GM12878 (cell line): ENCODE data around the gene RAB30. TPM values are rescaled to one million over a fixed set of nuclear protein-coding genes. Genes with fewer than 3 reads are reported as not detected.

Experiments
- ATAC-seq: fragments of 200-7000 bp; cut with Tn5 transposase; 3 replicates; pipeline ENCODE4 v1.9.1; 2020; ENCODE audit warnings: mild to moderate bottlenecking, moderate library complexity
- BruUV-seq: library from RNA; stranded (reverse); fragments of 400-500 nt; replicated peaks from 2 replicates; lab custom pipeline; 2021; lab: Mats Ljungman, UMichigan
- CTCF ChIA-PET: fragments of 300-600 bp; sonication (Branson Sonifier 250); formaldehyde crosslinking; extraction: SDS; loops from one replicate; lab custom pipeline; 2021; ENCODE audit warnings: inconsistent platforms; lab: Yijun Ruan, JAX
- POLR2A ChIA-PET: fragments of 350-600 bp; formaldehyde crosslinking; extraction: SDS; loops from one replicate; lab custom pipeline; 2021; ENCODE audit warnings: inconsistent platforms; lab: Charles Lee
- RAD21 ChIA-PET: fragments of 300-600 bp; sonication (Branson Sonifier 250); formaldehyde crosslinking; loops from one replicate; lab custom pipeline; 2023; ENCODE audit warnings: antibody characterized with exemption; ENCODE audit not compliant: unreplicated experiment; lab: Charles Lee
- SMC1A ChIA-PET: fragments of 300-600 bp; sonication (Branson Sonifier 250); formaldehyde crosslinking; loops from one replicate; lab custom pipeline; 2023; ENCODE audit not compliant: unreplicated experiment, uncharacterized antibody; lab: Charles Lee
- DNase-seq: peaks from one replicate; pipeline ENCODE4 v3.0.0-alpha.2; 2011; ENCODE audit warnings: low read depth, low spot score
- FAIRE-seq: peaks from 3 replicates; lab custom pipeline; 2011; peaks lifted over from hg19 to GRCh38; lab: Jason Lieb, UNC
- H2AFZ ChIP-seq: 2 replicates; pipeline ENCODE4 v1.6.0; 2011; ENCODE audit warnings: low read depth, low read length, control low read depth; ENCODE audit not compliant: control insufficient read depth
- H3K27ac ChIP-seq: 2 replicates; pipeline ENCODE4 v1.5.1; 2011; ENCODE audit warnings: control low read depth; ENCODE audit not compliant: control insufficient read depth, insufficient read depth
- H3K27me3 ChIP-seq, 2 experiments: replicated peaks in 1 of 2; 2 replicates each; pipeline versions ENCODE4 v1.6.0 to v1.6.1; 2011; ENCODE audit warnings: low read length in 1 of 2; ENCODE audit not compliant: control insufficient read depth in 2 of 2, insufficient read depth in 2 of 2
- H3K36me3 ChIP-seq, 2 experiments: 2 replicates each; pipeline ENCODE4 v1.5.1; 2011; ENCODE audit warnings: low read length in 1 of 2; ENCODE audit not compliant: control insufficient read depth in 2 of 2, insufficient read depth in 2 of 2
- H3K4me1 ChIP-seq: 2 replicates; pipeline ENCODE4 v1.6.1; 2011; ENCODE audit warnings: mild to moderate bottlenecking, low read length, moderate library complexity, mixed read lengths; ENCODE audit not compliant: control insufficient read depth, insufficient read depth
- H3K4me2 ChIP-seq: 2 replicates; pipeline ENCODE4 v1.6.0; 2011; ENCODE audit warnings: control low read depth; ENCODE audit not compliant: control insufficient read depth, insufficient read depth
- H3K4me3 ChIP-seq: fragments of 200-600 bp; sonication (generic); 2 replicates; pipeline ENCODE4 v1.5.1; 2016
- H3K79me2 ChIP-seq: 2 replicates; pipeline ENCODE4 v1.6.0; 2011; ENCODE audit warnings: low read length; ENCODE audit not compliant: control insufficient read depth, insufficient read depth
- H3K9ac ChIP-seq: 2 replicates; pipeline ENCODE4 v1.8.0; 2011; ENCODE audit warnings: low read length, control low read depth, mixed read lengths; ENCODE audit not compliant: control insufficient read depth, insufficient read depth
- H3K9me3 ChIP-seq: replicated peaks from 3 replicates; pipeline ENCODE4 v1.5.1; 2011; ENCODE audit warnings: mild to moderate bottlenecking, low read length; ENCODE audit not compliant: control insufficient read depth, insufficient read depth
- H4K20me1 ChIP-seq: 2 replicates; pipeline ENCODE4 v1.6.0; 2011; ENCODE audit not compliant: control insufficient read depth, insufficient read depth
- JUNB ChIP-seq: IDR thresholded peaks from 2 replicates; pipeline ENCODE4 v1.6.1; 2016; ENCODE audit warnings: antibody characterized with exemption, mild to moderate bottlenecking
- MAX ChIP-seq: IDR thresholded peaks from 2 replicates; pipeline ENCODE4 v1.6.1; 2012; ENCODE audit warnings: low read depth, low read length, improper control_type of control experiment
- NR2F1 ChIP-seq: fragments of 450-650 bp; conservative IDR thresholded peaks from 2 replicates; pipeline ENCODE4 v1.6.1; 2017; ENCODE audit warnings: mild to moderate bottlenecking
- SREBF1 ChIP-seq: IDR thresholded peaks from 2 replicates; pipeline ENCODE4 v1.6.1; 2012; ENCODE audit warnings: mild to moderate bottlenecking, low read length
- SRF ChIP-seq, 2 experiments: IDR thresholded peaks; 2 replicates each; pipeline ENCODE4 v1.6.1; 2011; ENCODE audit warnings: low read depth in 2 of 2, low read length in 2 of 2, mild to moderate bottlenecking in 1 of 2, moderate library complexity in 1 of 2
- ZBTB4 ChIP-seq: fragments of 450-650 bp; formaldehyde crosslinking; IDR thresholded peaks from 2 replicates; pipeline ENCODE4 v1.4.0; 2022; ENCODE audit warnings: mild to moderate bottlenecking, moderate library complexity
- ZNF24 ChIP-seq: fragments of 450-650 bp; IDR thresholded peaks from 2 replicates; pipeline ENCODE4 v1.6.1; 2017; ENCODE audit warnings: antibody characterized with exemption, mild to moderate bottlenecking
- WGBS: methylation state at CpG from one replicate; pipeline ENCODE4 v1.1.6; 2016; ENCODE audit warnings: low lambda C conversion rate; ENCODE audit not compliant: insufficient replicate concordance, insufficient coverage; ENCODE audit errors: missing lambda C conversion rate; 5-methylcytosine and 5-hydroxymethylcytosine counted together
- in situ Hi-C: fragments of 300-500 bp; cut with MboI; formaldehyde crosslinking; loops from 9 replicates; pipeline ENCODE4 v1.14.3; 2018; ENCODE audit warnings: mixed read lengths
- intact Hi-C: fragments of 100-400 bp; cut with micrococcal nuclease; formaldehyde crosslinking; loops from one replicate; pipeline ENCODE4 v1.14.2; 2022; ENCODE audit not compliant: unreplicated experiment
- polyA plus RNA-seq, 11 experiments: library from polyadenylated mRNA; depleted of rRNA in 4 of 11; unstranded in 6 of 11; stranded (reverse) in 5 of 11; fragments of >200 nt; fragmentation: Nextera tagmentation in 4 of 11; fragmentation: Illumina TruSeq in 1 of 11; extraction: Ambion mirVana in 4 of 11; extraction: Trizol in 1 of 11; gene quantifications; 1 replicate in 1 of 11; 2 replicates in 10 of 11; pipeline versions ENCODE4 v1.2.1 to v1.2.3, GENCODE V29; 2011 to 2016; ENCODE audit warnings: inconsistent platforms in 2 of 11, missing spikeins in 2 of 11, low read depth in 1 of 11
- total RNA-seq, 4 experiments: library from RNA; depleted of rRNA in 3 of 4; stranded (reverse); fragments of >200 nt in 3 of 4; fragmentation: Illumina TruSeq in 1 of 4; extraction: Trizol in 1 of 4; gene quantifications; 2 replicates each; pipeline versions ENCODE4 v1.2.1 to v1.2.3, GENCODE V29; 2013 to 2021

The RAB30 gene
- total and polyA plus RNA-seq, 10 of the 15 experiments (the other 5 are each of a cell fraction or from before 2014, with no cell fraction given) = 9.8 to 26.7 (median 19.2) TPM

- H3K79me2 ChIP-seq = no peaks in the 10 kb centered on the region
- no peak overlapping the region for H3K4me3 ChIP-seq
- ChIA-PET CTCF (no interaction called here), POLR2A (no interaction called here), RAD21 (no interaction called here), SMC1A (no interaction called here)
- H3K27ac ChIP-seq = no peak overlapping the region
- no peaks in the 10 kb centered on the region for H3K27me3 ChIP-seq
- no peaks in the 10 kb centered on the region; the same call in 2 of the 3 replicates for H3K9me3 ChIP-seq
- whole genome bisulfite sequencing = 80% methylated on average over 3 of the region's 3 CpGs
- ATAC-seq = no peak
- no peak for FAIRE-seq
- DNase-seq = no peak
- H2AFZ ChIP-seq = no peak overlapping the region
- no peaks in the 10 kb centered on the region for H4K20me1 ChIP-seq
- peaks cover 0 to 2% of the 10 kb centered on the region in 2 experiments; a peak in 2 of 4 replicates for H3K36me3 ChIP-seq
- no peaks in the 10 kb centered on the region for H3K4me1 ChIP-seq
- in situ Hi-C loops (no loop called here), intact Hi-C loops (no loop called here)
- no TSS peak for BruUV-seq
- no peak overlapping the region for H3K9ac ChIP-seq
- no peak for TF ChIP-seq NR2F1
- no peak for TF ChIP-seq JUNB
- TF ChIP-seq ZNF24 = no peak
- no peak for TF ChIP-seq ZBTB4 (CRISPR knock-in tag)
- TF ChIP-seq SRF (IDR thresholded peaks at IDR 0.05; ENCODE audit: low read depth in 2 of 2, low read length in 2 of 2) = no peak
- TF ChIP-seq MAX = no peak
- no peak for TF ChIP-seq SREBF1
- no peak overlapping the region for H3K4me2 ChIP-seq
Observed at GRCh38 chr11:82936261-82936660, 135.4 kb downstream of the RAB30 start.
